NCI-H2227 treated with DMSO at 0.1 percent for 48 hours (cell line): ENCODE measurements around the gene HSPB2.
A peak's percentile ranks its signal among the peaks of the same experiment; 100 is the strongest.
"Not testable (repeated sequence)": the region's sequence is repeated elsewhere in the genome, so short reads cannot be mapped to it uniquely, and the experiment has no call there.

Source experiments
- DNase-seq: peaks from one replicate; lab custom pipeline; 2025; lab: John Stamatoyannopoulos, UW

Gene HSPB2

GRCh38 chr11:111913997-111914396, 1.5 kb downstream of the HSPB2 start:
- DNase-seq, result no peak

GRCh38 chr11:111916768-111917167, 4.2 kb downstream of the HSPB2 start:
- no peak for DNase-seq

GRCh38 chr11:111917312-111917711, 4.8 kb downstream of the HSPB2 start:
- no peak for DNase-seq

GRCh38 chr11:111917788-111918187, 5.3 kb downstream of the HSPB2 start:
- DNase-seq, result no peak

- DNase-seq, result no peak
Observed at GRCh38 chr11:111918390-111919256, 6.1 kb downstream of the HSPB2 start, which contains the start of gene C11orf52. Gene C11orf52 (plus strand): TSS chr11:111918913. CDS start chr11:111918973, 60 bp downstream.

- no peak for DNase-seq
Observed at GRCh38 chr11:111920908-111921307, 8.4 kb downstream of the HSPB2 start.

- no peak for DNase-seq
Observed at GRCh38 chr11:111921541-111922230, 9.2 kb downstream of the HSPB2 start.

- DNase-seq, result no peak
Observed at GRCh38 chr11:111922803-111923202, 10.3 kb downstream of the HSPB2 start.

GRCh38 chr11:111923351-111923788, 10.8 kb downstream of the HSPB2 start:
- DNase-seq, result no peak

GRCh38 chr11:111923951-111924350, 11.4 kb downstream of the HSPB2 start:
- DNase-seq, result no peak

- no peak for DNase-seq
Observed at GRCh38 chr11:111925953-111926352, 13.4 kb downstream of the HSPB2 start.

- peak; percentile 90 for DNase-seq
Observed at GRCh38 chr11:111926505-111927391, 14.2 kb downstream of the HSPB2 start.

GRCh38 chr11:111930472-111930871, 17.9 kb downstream of the HSPB2 start:
- no peak for DNase-seq

- no peak for DNase-seq
Observed at GRCh38 chr11:111932611-111932950, 20.0 kb downstream of the HSPB2 start.

GRCh38 chr11:111933176-111933575, 20.6 kb downstream of the HSPB2 start:
- DNase-seq, result not testable (repeated sequence)

- no peak for DNase-seq
Observed at GRCh38 chr11:111933872-111934271, 21.3 kb downstream of the HSPB2 start.

- no peak for DNase-seq
Observed at GRCh38 chr11:111934306-111934705, 21.8 kb downstream of the HSPB2 start.

GRCh38 chr11:111935317-111936039, 22.9 kb downstream of the HSPB2 start:
- DNase-seq, result no peak

GRCh38 chr11:111936040-111936540, 23.6 kb downstream of the HSPB2 start:
- no peak for DNase-seq

GRCh38 chr11:111937461-111937769, 24.9 kb downstream of the HSPB2 start:
- no peak for DNase-seq

GRCh38 chr11:111937844-111938243, 25.3 kb downstream of the HSPB2 start:
- DNase-seq, result no peak
